Activated gamma-delta T cell treated with anti-CD3 and anti-CD28 coated beads, Interleukin-2, amount 50 U/mL, for 16 hours (primary cell): ENCODE measurements around the gene DYRK4.

Experiments
- DNase-seq: peaks from one replicate; pipeline ENCODE4 v3.0.0-alpha.2; 2020; ENCODE audit warnings: low read depth

DYRK4 gene

GRCh38 chr12:4626543-4626942, 64.5 kb downstream of the DYRK4 start:
- DNase-seq = no peak

GRCh38 chr12:4628406-4628805, 66.4 kb downstream of the DYRK4 start:
- no peak for DNase-seq

GRCh38 chr12:4630262-4630661, 68.3 kb downstream of the DYRK4 start:
- DNase-seq = no peak

- no peak for DNase-seq
Observed at GRCh38 chr12:4643747-4644146, 81.7 kb downstream of the DYRK4 start.

- DNase-seq = no peak
Observed at GRCh38 chr12:4645023-4645422, 83.0 kb downstream of the DYRK4 start.

- DNase-seq = no peak
Observed at GRCh38 chr12:4648104-4648500, 86.1 kb downstream of the DYRK4 start.

GRCh38 chr12:4648501-4649357, 86.7 kb downstream of the DYRK4 start, which contains the start of the genes AKAP3 and NDUFA9:
TSS of gene AKAP3 (minus strand) at chr12:4649051. CDS start at chr12:4638196, 10,855 bp downstream.
TSS of gene NDUFA9 (plus strand) at chr12:4649114. CDS start at chr12:4649127, 13 bp downstream.
- DNase-seq = peak; percentile 65

- no peak for DNase-seq
Observed at GRCh38 chr12:4649358-4649661, 87.3 kb downstream of the DYRK4 start.

GRCh38 chr12:4653257-4653656, 91.2 kb downstream of the DYRK4 start:
- no peak for DNase-seq

- DNase-seq = no peak
Observed at GRCh38 chr12:4653691-4654090, 91.7 kb downstream of the DYRK4 start.
